ENCODE measurements around the gene DYNLL1.

DNA sequence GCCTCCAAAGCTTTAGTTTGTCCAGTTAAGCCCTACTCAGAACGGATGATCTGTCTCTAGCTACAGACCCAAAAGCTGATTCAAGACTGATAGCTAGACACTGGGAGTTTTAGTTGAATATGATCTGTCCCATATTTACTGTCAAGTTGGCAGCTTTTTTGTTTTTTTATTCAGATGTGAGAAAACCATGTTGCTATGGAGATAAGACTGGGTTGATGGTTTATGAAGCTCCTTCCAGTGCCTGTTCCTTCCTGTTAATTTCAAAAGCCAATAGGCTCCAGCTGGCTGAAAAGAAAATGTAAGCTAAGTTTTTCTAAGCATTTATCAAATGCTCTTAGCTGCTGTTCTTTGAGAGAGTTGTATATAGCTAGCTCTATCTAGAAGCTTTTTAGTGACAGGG, 4.7 kb downstream of the DYNLL1 start:
- no peak for TF ChIP-seq EZH2 (IDR thresholded peaks at IDR 0.05; ENCODE audit: low read length)
- TF ChIP-seq, protein P1, sequence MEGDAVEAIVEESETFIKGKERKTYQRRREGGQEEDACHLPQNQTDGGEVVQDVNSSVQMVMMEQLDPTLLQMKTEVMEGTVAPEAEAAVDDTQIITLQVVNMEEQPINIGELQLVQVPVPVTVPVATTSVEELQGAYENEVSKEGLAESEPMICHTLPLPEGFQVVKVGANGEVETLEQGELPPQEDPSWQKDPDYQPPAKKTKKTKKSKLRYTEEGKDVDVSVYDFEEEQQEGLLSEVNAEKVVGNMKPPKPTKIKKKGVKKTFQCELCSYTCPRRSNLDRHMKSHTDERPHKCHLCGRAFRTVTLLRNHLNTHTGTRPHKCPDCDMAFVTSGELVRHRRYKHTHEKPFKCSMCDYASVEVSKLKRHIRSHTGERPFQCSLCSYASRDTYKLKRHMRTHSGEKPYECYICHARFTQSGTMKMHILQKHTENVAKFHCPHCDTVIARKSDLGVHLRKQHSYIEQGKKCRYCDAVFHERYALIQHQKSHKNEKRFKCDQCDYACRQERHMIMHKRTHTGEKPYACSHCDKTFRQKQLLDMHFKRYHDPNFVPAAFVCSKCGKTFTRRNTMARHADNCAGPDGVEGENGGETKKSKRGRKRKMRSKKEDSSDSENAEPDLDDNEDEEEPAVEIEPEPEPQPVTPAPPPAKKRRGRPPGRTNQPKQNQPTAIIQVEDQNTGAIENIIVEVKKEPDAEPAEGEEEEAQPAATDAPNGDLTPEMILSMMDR (optimal IDR thresholded peaks at IDR 0.05 in 1 of 3, IDR thresholded peaks at IDR 0.05 in 1 of 3, conservative IDR thresholded peaks at IDR 0.05 in 1 of 3; ENCODE audit: extremely low read depth in 1 of 3, insufficient read depth in 2 of 3, low read length in 3 of 3): no peak

Data from keratinocyte (primary cell).